ENCODE data around the gene VAV2. TPM values are rescaled to one million over a fixed set of nuclear protein-coding genes. Genes with fewer than 3 reads are reported as not detected.

VAV2 gene
- total and polyA plus RNA-seq, 4 donors = 4.9 to 26.4 (median 17.0) TPM

GRCh38 chr9:134002796-134003195 is 10.7 kb upstream of the VAV2 start:
- no peaks in the 10 kb centered on the region for H3K9me3 ChIP-seq (ENCODE audit: control insufficient read depth in 4 of 4, low read length in 3 of 4)
- no peaks in the 10 kb centered on the region for H3K27me3 ChIP-seq (ENCODE audit: control insufficient read depth in 4 of 4, insufficient read depth in 4 of 4, low read length in 3 of 4)
- DNase-seq (ENCODE audit: low spot score) = no peak
- TF ChIP-seq CTCF (IDR thresholded peaks at IDR 0.05; ENCODE audit: low read depth, low read length, missing input control) (no peak), MAX (IDR thresholded peaks at IDR 0.05) (no peak), RXRA (IDR thresholded peaks at IDR 0.05) (no peak), ATF3 (IDR thresholded peaks at IDR 0.05) (no peak), REST (IDR thresholded peaks at IDR 0.05) (no peak), YY1 (IDR thresholded peaks at IDR 0.05) (no peak), HNF4A (conservative IDR thresholded peaks at IDR 0.05) (no peak), SP1 (IDR thresholded peaks at IDR 0.05) (no peak), RAD21 (IDR thresholded peaks at IDR 0.05) (no peak), GABPA (IDR thresholded peaks at IDR 0.05 in 1 of 2, conservative IDR thresholded peaks at IDR 0.05 in 1 of 2) (no peak), EGR1 (IDR thresholded peaks at IDR 0.05; ENCODE audit: low read depth in 2 of 2) (no peak), ZBTB33 (IDR thresholded peaks at IDR 0.05) (no peak), NR2F2 (IDR thresholded peaks at IDR 0.05) (no peak), FOXA2 (IDR thresholded peaks at IDR 0.05) (no peak), HNF4G (IDR thresholded peaks at IDR 0.05) (no peak), JUND (IDR thresholded peaks at IDR 0.05) (no peak)
- no peak overlapping the region for H3K27ac ChIP-seq (ENCODE audit: low read depth in 1 of 2, low read length in 2 of 2)
- 89% methylated on average over 2 of the region's 2 CpGs for WGBS
- no peak overlapping the region for H3K4me3 ChIP-seq (ENCODE audit: low read depth in 1 of 3, low read length in 3 of 3)
- H3K9ac ChIP-seq (ENCODE audit: low read depth in 1 of 2, low read length in 2 of 2) = no peak overlapping the region
- no peaks in the 10 kb centered on the region for H3K36me3 ChIP-seq (ENCODE audit: control insufficient read depth in 4 of 4, insufficient read depth in 3 of 4, low read depth in 1 of 4, low read length in 3 of 4)
- no peaks in the 10 kb centered on the region for H3K4me1 ChIP-seq (ENCODE audit: control insufficient read depth in 4 of 4, insufficient read depth in 4 of 4, low read length in 3 of 4)

- Histone ChIP-seq H3K4me3 (ENCODE audit: low read depth in 1 of 3, low read length in 3 of 3) (no peak overlapping the region), H3K9ac (ENCODE audit: low read depth in 1 of 2, low read length in 2 of 2) (no peak overlapping the region), H3K27ac (ENCODE audit: low read depth in 1 of 2, low read length in 2 of 2) (no peak overlapping the region), H3K27me3 (ENCODE audit: control insufficient read depth in 4 of 4, insufficient read depth in 4 of 4, low read length in 3 of 4) (no peaks in the 10 kb centered on the region), H3K4me1 (ENCODE audit: control insufficient read depth in 4 of 4, insufficient read depth in 4 of 4, low read length in 3 of 4) (no peaks in the 10 kb centered on the region), H3K9me3 (ENCODE audit: control insufficient read depth in 4 of 4, low read length in 3 of 4) (no peaks in the 10 kb centered on the region), H3K36me3 (ENCODE audit: control insufficient read depth in 4 of 4, insufficient read depth in 3 of 4, low read depth in 1 of 4, low read length in 3 of 4) (no peaks in the 10 kb centered on the region)
- no peak for DNase-seq (ENCODE audit: low spot score)
- WGBS = 90% methylated on average over 6 of the region's 6 CpGs
- TF ChIP-seq REST (IDR thresholded peaks at IDR 0.05) = no peak
- TF ChIP-seq CTCF (IDR thresholded peaks at IDR 0.05; ENCODE audit: low read depth, low read length, missing input control) = no peak
- no peak for TF ChIP-seq ATF3 (IDR thresholded peaks at IDR 0.05)
- TF ChIP-seq NR2F2 (IDR thresholded peaks at IDR 0.05) = no peak
These were observed 7.7 kb upstream of the VAV2 start for GRCh38 chr9:133999851-134000265.
